K562 treated with DMSO at 1 percent for 4 hours (cell line): ENCODE data around the gene TWF1. TPM values are rescaled to one million over a fixed set of nuclear protein-coding genes. Genes with fewer than 3 reads are reported as not detected.

Experiments
- total RNA-seq: library from RNA; unstranded; fragments of 300-600 nt; gene quantifications from 2 replicates; pipeline ENCODE4 v1.2.3, GENCODE V29; 2022; ENCODE audit not compliant: insufficient read depth

The TWF1 gene
- total RNA-seq, result 9.7 and 18.0 TPM in 2 replicates

DNA sequence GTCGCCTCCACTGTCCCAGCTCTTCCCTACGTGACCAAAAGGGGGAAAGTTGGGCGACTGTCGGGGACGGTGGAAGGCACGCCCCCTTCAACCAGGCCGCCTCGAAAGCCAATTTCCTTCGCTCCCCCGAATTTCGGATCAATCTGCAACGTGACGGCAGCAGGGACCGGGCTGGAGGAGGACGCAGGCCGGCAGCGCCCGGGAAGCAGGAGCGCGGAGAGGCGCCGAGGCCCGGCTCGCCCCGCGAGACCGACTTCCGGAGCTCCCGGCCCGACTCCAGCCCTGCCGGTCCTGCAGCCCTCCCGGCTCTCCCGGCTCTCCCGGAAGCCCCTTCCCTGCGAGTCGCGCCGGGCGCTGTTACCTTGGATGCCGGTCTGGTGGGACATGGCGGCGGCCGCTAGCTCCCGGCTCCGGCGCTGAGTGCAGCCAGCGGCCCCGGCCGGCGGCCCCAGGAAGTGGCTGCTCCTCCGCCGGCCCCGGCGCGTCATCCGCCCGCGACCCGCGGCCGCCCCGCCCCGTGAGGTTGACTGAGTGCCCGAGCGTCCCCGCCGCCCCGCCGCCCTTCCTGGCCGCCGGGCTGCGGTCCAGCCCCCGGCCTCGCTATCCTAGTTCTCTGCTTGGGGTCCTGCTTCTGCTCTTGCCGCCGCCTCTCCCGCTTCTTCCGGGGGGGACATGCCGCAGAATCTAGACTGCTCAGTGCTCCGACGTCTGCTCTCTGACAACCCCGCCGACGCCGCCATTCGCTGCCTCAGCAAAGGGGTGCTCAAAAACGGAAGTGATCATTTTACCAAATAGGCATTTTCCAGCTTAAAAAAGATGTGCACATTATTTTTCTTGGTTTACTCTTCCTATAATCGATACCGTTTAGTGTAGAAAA, at the start of gene TWF1:
TWF1 (minus strand) TSS at position 458 of the 877 bp plus-strand sequence; CDS start at position 386, 72 bp downstream.

DNA sequence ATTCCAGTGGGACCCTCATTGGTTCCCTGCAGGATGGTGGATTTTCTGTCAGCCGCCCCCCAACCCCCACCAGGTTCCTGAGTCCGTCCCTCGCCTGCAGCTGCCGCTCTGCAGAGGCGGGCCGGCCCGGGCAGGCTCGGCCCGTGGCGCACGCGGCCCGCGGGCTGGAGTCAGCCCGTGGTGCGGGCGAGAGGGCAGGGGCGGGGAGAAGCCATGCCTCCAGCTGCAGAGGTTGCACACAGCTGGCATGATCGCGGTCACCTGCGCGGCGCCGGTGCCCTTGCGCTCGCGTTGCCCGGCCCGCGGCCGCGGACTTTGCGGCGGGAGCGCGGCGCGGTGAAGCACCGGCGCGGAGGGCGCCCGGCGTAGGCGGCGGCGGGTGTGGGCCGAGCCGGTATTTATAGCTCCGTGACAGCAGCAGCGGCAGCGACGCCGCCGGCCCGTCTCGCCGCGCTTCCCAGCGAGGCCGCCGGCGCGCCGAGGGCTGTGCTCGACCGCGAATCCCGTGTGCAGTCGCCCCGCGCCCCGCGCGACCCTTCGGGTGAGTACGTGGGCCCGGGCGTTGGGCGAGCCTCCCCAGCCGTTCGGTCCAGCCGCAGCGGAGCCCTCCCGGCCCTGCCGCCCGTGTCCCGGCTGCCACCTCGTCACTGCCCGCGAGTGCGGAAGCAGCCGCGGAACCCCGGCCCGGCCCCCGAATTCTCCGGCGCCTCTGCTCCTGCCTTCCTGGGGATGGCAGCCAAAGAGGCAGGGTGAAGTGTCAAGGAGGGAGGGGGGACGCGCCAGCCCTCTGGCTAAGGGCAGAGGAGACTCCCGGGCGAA, 29.7 kb upstream of the TWF1 start, which contains the start of gene TMEM117:
TMEM117 (plus strand) TSS at position 426 of the 819 bp plus-strand sequence.

DNA sequence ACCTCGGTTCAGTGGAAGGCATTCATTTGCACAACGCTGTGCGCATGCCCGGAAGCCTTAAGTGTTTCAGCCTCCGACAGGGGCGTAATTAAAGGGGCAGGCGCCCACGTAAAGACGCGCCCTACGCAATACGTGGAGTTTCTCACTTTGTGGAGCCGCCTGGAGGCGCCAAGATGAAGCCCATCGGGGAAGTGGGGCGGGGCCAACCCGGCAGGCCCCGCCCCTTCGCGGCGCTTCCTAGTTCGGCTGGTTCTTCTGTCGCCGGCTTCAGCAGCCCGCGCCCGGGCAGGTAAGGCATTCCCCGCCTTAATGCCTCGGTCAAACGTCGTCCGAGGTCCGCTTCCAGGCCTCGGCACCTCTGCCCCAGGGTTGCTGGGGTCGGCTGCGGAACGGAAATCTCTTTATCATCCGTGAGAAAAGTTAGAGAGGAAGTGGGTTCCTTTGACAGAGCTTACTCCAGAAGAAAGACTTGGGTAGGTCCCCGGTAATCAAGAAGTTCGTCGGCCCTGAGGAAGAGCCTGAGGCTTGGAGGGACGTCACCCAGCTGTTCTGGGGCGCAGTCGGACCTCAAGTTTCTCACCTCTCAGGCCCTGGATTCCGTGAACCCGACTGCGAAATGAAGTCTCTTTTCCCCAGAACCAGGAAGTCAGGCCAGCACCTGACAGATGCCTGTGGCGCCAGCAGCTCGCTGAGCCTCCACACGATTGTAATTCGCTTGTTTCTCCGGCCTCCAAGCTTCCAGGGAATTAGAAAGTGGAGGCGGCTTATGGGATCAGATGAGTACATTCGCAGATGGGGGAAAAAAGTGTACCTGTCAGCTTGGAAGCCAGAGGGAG, 47.2 kb downstream of the TWF1 start, which contains the start of the genes IRAK4 and PUS7L:
IRAK4 (plus strand) TSS at position 224 of the 836 bp plus-strand sequence. CDS start 9,161 bp downstream, outside the sequence.
PUS7L (minus strand) TSS at position 63 of the 836 bp plus-strand sequence. CDS start 3,545 bp downstream, outside the sequence.

Other genes starting within 250 kb of the TWF1 start
- gene PUS7L, start 47.5 kb downstream of the TWF1 start, total RNA-seq, result 3.5 and 3.7 TPM in 2 replicates
- 7.0 and 15.2 TPM in 2 replicates for gene IRAK4, start 47.4 kb downstream of the TWF1 start, total RNA-seq
- gene TMEM117, start 29.8 kb upstream of the TWF1 start, total RNA-seq, result 0.56 and 0.61 TPM in 2 replicates